ENCODE results near the gene FILIP1.

FILIP1 gene

DNA sequence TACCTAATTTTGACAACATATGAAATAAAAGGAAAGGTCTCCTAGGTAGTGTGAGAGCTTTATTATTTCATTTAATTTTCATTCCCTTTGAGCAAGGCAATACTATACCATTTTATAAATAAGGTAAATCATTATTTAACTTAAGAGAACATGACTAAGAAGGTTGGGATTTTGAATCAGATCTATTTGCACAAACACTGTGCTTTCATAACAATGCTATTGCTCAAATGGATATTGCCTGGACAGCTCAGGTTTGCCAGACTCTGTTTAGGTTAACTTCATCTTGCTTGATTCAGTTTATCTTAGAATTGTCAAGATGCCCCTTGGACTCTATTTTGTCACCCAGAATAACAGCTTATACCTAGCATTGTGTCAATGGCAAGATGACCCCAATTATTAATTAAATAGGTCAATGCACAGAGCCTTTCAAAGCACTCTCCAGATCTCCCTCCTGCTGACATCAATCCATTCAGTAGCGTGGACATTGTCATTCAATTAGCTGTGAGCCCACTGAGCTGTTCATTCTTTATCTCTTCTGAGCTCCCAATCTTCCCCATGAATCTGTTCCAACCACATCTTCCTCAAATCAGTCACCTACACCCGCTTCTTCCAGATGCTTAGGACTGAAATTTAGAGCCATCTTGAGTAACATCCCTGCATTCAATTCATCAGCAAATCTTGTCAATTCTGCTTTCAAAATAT is 166.9 kb downstream of the FILIP1 start:
- DNase-seq = no peak

DNA sequence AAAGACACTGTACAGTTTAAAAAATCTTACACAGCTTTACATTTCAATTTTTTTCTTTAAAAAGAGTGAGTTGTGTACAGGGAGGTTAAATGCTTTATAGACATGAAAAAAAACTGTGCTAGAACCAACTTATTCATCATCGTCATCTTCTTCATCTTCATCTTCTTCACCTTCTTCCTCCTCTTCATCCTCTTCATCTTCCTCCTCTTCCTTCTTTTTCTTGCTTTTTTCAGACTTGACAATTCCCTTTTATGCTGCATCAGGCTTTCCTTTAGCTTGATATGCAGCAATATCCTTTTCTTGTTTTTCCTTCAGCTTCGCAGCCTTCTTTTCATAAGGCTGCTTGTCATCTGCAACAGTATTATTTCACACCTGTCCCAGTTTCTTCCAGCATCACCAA is 174.7 kb downstream of the FILIP1 start:
- no peak for DNase-seq

DNA sequence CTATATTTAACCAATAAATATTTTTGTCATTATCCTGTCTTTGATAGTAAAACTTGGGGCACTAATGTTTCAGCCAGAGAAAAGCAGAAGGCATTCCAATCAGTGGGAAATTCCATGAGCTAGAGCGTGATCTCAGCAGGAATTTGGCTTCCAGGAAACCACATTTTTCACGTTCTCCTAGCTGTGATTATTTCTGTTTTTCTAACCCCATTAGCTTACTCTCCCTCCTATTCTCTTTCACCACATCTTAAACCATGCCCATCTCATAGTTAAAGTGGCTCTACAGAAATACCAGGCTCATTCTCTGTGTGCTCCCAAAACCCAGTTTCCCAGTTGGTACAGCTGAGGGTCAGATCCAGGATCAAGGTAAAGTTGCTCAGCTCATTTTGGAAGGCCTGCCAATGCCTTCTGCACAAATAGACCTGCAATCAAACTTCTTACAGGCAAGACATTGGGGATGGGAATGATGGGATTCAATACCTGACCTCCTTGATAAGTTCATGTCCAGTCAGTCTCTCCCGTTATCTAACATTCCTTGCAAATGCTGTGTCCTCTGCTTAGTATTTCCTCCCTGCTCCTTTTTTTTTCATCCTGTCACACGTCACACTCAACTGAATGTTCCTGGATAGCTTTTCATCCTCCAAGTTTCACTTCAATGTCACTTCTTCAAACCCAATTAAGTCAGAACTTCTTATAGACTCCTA is 175.9 kb downstream of the FILIP1 start:
- DNase-seq = no peak

DNA sequence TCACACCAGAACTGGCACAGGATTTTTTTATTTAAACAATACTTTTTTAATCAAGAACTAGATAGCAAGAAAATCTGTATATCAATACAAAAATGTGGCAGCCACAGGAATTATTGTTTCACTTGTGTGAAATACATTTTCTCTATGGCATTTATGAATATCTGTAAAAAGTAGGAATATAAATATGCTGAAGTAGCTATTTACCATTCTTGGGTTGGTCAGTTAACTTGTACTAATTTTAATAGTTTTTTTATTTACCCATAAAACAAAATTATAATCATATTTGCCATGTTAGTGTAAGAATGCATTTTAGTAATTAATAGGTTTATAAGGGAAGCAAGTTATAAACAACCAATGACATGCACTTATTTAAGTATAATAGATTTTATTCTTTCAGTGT is 177.6 kb downstream of the FILIP1 start:
- no peak for DNase-seq

DNA sequence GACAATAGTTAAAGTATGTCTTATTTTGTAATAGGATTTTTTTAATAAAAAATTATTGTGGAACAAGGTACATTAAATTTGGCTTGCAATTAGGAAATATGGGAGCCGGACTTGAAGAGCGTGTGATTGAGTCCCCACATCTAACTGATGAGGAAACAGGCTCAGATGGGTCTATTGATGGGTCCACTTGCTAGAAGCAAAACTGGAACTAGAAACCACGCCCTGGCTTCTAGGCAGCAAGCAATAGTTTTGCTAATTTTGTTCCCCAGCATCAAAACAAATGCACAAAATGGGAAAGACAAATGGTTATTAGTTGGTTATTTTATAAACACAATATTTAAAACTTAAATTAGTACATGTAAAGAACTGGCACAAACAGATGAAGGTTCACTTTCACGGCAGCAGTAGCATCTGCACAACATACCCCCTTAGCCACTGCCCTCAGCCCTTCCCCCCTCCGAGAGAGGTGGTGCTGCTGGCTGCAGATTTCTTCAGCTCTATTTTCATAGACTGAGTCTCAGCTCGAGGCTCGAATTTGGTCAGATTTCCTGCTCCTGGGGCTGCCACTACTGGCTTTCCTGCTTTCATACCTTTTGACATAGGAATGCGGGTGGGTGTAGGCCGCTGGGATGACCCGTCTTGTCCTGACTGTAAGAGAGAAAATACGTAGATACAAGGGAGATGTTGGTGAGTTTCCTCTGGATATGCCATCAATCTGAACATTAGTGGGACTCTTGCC is 185.2 kb downstream of the FILIP1 start:
- DNase-seq = no peak

DNA sequence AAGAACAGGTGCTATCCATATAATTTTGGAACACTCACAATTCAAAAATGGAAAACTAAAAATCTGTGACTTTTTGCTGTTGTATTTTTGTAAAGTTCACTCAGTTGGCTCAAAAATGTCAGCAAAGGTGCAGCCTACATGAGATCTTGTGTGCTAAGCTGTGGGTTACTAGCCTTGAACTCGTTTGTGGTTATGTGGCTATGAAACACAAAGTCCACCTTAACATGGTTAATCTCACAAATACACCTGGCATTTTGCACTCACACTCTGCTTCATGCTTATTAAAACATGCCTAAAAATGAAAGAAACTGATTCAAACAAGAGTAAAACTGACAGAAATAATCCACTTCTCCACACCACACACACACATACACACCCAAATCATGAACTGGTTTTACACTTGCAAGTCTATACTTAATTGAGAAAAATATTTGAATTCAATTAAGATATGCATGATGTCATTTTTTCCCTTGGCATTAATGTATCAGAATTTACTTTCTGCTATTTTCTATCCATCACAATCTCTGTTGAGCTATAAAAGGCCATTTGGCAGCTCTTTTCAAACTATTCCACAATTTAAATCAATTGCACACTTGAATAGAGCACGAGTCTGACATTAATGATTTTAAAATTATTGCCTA is 186.1 kb downstream of the FILIP1 start:
- DNase-seq = no peak

DNA sequence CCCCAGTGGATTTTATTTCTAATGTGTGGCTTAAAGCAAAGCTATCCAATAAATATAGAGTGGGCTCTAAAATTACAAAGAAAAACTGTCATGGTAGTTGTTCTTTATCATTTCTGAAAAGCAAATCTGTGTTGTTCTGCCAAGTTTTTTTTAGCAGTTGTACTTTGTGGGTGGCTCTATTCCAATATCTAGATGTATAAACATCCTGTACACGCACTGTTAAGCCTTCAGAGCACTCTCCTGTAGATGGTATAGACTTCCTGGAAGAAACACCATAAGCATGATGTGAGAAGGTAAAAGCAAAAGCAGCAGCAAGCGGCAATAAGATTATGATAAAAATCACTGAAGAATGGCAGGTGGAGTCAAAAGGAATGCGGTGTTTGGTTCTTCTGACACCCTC is 187.5 kb downstream of the FILIP1 start:
- DNase-seq = no peak

DNA sequence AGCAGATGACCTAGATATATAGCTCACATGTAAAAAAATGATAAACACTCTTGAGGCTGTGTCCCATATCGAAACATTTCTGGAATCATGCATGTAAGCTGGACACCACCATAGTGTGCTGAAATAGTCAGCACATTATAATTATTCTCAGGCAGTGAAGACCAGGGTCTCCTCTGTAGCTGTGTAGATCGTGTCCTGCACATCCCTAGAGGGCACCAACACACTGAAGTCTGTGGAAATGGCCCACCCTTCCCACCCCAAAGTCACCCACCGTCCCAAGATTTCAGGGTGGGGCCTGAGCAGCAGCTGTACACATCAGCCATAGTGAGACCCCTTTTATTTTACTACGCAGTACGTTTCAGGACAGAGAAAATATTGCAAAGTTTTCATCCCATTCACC is 188.0 kb downstream of the FILIP1 start:
- DNase-seq = no peak

DNA sequence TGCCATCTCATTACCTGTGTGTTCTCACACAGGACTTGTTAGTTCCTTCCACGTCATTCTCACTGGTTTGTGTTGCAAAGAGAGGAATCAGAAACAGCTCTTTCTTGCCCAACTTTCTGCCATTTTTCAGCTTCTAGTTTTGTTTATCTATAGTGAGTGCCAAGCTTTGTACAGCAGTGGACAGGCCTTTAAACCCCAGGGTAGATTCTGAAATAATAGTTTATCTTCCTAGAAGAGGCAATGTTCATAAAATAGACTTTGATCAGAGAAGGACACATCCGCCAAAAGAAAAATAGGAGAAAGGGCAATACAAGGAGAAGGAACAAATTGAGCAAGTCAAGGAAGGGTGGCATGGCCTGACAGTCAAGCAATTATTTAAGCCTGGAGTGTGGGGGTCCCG is 191.3 kb downstream of the FILIP1 start:
- DNase-seq = no peak

DNA sequence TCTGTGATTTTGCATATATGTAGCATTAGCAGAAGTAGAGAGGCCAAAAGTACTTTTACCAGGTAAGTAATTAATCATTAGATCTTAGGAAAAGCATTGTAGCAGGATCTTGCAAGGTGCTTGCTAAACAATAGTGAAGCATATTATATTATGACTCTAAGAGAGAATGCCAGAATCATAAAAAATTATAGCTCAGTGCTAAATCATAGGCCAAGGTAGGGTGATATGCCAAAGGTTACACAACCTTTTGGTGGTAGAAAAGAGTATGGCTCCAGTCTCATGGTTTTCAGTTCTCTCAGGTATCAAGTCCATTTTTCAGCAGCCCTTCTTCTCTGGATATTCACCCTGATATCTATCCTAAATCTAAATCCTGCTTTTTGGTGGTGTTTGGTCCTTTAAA is 192.1 kb downstream of the FILIP1 start:
- DNase-seq = no peak

DNA sequence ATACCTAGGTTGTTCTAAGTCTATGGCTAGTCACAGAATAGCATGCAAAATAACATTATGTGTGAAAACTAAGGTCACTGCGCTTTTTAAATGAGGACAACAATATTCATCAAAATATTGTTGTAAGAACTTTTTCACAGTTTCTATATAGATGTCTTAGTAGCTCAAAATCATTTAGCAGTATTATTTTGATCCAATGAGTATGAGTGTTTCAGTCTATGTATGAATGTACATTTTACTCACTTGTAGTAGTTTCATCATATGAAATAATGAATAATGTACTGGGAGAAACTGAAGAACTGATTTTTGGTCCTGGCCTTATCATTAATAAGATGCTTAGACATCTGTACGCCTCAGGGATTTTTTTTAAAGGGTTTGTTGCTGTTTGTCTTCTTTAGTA is 192.5 kb downstream of the FILIP1 start:
- DNase-seq = no peak

DNA sequence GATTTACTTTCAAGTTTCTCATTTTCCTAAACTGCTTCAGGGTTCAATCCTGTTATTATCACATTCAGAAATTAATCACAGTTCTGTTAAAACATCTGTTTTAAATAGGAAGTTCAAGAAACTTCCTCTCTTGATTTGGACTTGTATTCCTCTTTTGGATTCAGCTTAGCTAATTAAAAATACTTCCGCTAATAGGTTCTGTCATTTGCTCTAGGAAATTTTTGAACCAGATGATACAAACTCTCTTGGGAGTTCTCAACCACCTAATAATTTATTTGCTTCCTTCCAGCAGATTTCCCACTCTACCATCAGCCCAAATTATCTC is 193.1 kb downstream of the FILIP1 start:
- no peak for DNase-seq

DNA sequence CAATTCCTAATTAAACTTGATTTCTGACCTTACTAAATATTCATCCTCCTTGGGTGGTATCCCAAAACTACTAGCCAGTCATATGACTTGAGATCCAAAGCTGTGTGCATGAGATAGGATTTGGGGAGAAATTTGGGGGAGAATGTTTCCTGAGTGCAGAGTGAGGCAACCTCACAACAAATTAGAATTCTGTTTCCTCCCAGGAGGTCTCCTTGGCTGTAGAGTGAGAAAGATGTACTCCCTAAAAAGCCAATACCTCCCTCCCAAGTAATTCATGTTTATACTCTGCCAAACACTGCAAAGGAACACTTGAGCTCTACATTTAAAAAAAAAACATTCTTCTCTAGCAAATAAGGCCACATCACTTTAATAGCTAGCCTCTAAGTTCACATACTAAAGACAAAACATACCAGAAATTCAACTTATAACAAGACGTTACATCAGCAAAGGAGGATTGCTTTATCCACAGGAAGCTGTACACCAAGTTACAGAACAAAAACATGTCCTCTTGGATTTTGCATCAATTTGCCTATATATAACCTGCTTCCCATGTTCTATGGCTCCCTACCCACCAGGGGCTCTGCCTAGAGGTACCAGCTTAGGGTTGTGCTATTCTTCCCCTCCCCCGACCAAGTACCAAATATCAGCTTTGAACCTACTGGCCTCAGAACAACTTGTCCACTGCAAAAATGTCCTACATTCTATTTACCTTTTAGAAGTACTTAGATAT is 193.6 kb downstream of the FILIP1 start:
- DNase-seq = peak; percentile 34

DNA sequence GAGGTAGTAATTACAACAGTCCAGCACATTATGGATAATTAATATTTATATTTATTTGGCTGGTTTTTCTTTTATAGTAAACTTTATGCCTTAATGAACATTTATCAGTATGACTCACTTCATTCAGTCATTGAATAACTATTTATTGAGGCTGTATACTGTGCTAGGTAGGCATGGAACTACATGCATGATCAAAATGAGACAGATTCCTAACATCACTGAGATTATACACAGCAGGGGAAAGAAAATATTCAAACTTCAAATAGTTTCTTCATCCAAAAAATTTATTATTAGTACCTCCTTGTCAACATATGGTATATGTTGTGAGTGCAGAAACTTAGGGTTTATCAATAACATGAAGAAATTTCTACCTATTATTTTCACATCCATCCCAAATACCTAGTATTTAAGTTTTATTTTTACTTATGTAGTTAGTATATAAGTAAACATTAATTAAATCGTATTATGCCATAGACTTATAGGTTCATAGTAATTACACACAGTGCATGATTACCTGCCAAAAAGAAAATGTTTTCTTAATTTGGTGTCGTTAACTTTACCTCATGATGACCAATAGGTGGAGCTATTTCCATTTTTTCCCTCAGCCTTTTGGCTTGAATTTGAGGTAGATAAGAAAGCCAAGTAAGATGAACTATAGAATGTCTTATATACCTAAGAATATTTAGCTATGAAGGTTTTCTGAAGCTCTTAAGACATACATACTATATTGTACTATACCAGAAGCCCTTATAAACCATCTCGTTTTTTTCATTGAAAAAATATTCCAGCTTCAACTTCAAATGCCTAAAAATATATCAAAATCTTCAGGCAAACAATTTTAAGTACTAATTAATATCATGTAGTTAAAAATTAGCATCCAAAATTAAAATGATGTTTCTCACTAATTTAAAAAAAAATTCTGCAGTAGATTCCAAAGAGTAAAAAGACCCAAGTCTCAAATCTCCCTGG is 196.5 kb downstream of the FILIP1 start:
- no peak for DNase-seq

DNA sequence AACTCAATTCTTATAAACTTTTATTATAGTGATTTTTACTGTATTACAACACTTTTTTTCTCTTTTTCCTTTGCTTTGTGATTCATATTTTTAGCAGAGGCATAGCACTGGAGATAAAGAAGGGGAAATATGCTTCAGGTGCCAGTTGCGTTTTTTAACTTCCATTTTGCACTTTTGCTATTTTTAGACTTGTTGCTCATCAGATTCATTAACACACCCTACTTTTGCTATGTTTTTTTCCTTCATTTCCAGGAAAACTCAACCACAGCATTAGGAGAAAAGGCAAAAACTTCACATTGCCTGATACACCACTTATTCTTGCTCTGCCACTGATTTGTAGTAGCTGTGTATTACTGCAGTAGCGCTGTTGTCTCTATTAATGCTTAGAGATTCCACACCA is 201.0 kb downstream of the FILIP1 start:
- no peak for DNase-seq

DNA sequence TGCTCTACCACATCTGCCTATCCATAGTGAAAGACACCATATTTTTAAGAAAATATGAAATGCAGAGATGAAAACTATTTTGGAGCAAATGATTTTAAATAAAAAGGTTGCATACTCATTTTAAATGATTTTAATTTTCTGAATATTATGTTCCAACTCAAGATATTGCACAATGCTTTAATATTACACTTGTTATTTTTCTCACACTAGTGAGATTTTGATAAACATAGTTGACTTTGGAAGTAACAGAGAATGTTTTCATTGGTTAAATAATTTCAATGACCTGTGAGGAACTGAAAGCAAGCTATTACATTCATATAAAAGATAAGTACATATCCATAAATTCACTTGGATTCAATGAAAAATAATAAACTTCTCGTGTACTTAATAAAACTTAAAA is 201.9 kb downstream of the FILIP1 start:
- no peak for DNase-seq

DNA sequence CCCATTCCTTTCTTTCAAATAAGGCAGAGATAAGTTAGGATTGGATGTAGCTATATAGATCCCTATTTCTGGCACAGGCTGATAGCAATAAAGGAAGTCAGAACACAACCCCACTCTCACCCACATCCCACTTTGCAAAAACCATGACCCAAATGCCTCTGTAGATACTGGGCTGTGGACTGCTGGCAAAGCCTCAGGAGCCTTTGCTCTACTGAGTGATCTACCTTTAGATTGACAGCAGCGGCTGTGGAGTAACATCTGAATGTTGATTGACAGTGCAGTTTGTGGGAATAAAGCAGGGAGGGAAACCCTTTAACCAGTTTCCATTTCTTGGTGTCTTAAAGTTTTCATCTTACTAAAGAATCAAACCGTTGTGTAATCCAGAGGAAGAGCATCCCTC is 202.3 kb downstream of the FILIP1 start:
- no peak for DNase-seq

DNA sequence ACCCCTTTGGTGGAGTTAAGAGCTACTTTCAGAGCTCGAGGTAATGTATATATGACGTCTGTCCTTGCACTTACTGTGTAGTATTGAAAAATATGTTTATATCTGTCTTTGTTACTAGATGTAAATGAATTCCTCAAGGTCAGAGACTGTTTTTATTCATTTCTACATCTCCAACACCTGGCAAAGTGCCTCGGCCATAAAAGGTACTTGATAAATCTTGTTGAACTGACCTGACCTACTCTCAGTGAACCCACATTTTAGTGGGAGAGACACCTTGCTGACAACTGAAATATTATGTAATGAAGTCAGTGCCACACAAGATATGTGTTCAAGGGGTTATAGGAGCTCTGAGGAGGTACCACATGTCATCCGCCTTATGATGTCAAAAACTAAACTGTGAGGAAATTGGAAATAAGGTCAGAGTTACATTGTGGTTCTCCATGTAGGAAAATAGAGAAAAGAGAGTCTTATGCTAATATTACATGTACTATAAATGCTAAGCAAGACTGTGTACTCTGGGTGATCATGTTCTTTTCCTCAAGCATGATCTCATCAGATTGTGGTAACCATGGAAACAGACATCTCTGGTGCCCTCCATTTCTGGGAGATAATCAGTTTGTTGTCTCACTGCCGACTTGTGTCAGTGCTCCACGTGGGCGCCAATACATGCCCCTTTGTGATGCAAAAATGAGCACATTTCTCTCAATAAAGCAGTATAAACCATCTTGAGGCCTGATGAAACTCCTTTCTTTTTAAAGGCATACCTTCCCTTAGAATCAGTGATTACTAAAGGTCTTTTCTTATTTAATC is 203.3 kb downstream of the FILIP1 start:
- no peak for DNase-seq

DNA sequence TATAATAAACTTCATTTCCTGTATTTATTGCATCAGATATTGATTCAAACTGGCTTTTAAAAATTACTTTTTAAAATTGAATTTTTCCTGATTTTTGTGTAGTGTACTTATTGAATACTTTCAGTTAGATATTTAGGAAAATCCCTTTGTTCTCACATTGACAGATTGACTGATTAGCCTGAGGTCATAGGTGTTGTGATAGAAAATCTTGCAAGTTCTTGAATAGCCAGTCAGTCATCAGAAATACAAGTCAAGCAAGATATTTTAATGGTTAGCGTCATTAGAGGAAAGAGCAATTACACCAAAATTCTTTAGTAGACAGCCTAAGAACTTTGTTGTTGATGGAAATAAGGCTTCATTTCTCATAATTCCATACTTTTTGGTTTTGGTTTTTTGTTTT is 205.6 kb downstream of the FILIP1 start:
- DNase-seq = no peak

DNA sequence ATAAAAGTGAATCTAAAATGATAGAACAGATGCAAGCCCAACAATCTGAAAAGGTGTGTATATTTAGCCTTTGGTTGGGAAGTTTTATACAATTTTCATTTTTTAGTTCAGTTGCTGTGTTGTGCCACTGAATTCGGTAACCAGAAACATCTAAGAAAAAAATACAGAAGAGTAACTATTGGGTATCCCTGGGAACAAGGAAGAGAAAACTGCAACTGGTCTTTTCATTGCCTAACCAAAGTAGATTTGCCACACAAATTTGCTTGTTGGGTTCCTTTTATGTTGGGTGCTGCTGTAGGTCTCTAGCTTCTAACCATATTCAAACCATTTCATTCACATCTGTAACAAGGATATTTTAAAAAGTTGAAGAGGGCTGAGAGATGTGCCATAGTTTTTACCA is 206.2 kb downstream of the FILIP1 start:
- DNase-seq = no peak

DNA sequence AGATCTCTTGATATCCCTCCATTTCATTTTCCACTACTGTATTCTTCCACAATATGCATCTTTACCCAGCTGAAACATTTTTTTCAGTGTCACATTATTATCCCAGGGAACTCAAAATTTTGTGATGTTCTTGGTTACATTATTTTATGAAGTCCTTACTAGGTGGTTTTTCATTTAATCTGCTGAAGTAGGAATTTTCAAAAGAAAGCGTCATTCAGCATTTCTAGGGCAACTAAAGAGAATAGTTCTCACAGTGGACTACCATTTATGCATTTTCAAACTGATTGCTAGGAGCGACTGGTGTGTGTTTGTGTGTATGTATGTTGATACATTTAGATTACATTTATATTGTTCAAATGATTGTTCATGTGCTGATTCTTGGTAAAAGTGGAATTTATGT is 206.6 kb downstream of the FILIP1 start:
- no peak for DNase-seq
